ENCODE data around the gene FOXJ1. TPM values are rescaled to one million over a fixed set of nuclear protein-coding genes. Genes with fewer than 3 reads are reported as not detected.

The FOXJ1 gene
- total and polyA plus RNA-seq, 4 donors, result 32.5 to 95.0 (median 50.3) TPM

- peak overlapping the region in 1 of 2 donors; percentile 46 for H3K9ac ChIP-seq (ENCODE audit: insufficient read depth in 1 of 2, low read length in 2 of 2)
- H3K27me3 ChIP-seq (ENCODE audit: control insufficient read depth in 3 of 3, insufficient read depth in 3 of 3, low read length in 2 of 3), result peaks cover 0 to 62% (median 62%) of the 10 kb centered on the region in 3 donors
- H3K4me1 ChIP-seq (ENCODE audit: control insufficient read depth in 5 of 5, insufficient read depth in 5 of 5, low read length in 5 of 5), result peaks cover 0 to 56% (median 12%) of the 10 kb centered on the region in 5 donors
- WGBS, 2 donors, result 67 to 77% methylated on average over 51 to 54 of the region's 54 CpGs
- H3K9me3 ChIP-seq (ENCODE audit: control insufficient read depth in 4 of 4, insufficient read depth in 3 of 4, low read length in 3 of 4), result no peaks in the 10 kb centered on the region
- TF ChIP-seq CTCF (IDR thresholded peaks at IDR 0.05; ENCODE audit: control extremely low read depth, extremely low read depth), result no peak
- H3K27ac ChIP-seq (ENCODE audit: low read depth in 1 of 2, low read length in 1 of 2), result no peak overlapping the region
- DNase-seq (peak in 2 of 3 donors; percentile 22 to 26), ATAC-seq (ENCODE audit: insufficient read depth, low FRiP score) (no peak)
- H3K4me3 ChIP-seq, result no peak overlapping the region
- no peaks in the 10 kb centered on the region for H3K36me3 ChIP-seq (ENCODE audit: control insufficient read depth in 4 of 4, insufficient read depth in 4 of 4, low read length in 4 of 4)
These were observed 3.5 kb downstream of the FOXJ1 start for GRCh38 chr17:76137351-76138233.

GRCh38 chr17:76137001-76137350, 4.1 kb downstream of the FOXJ1 start:
- Histone ChIP-seq H3K4me1 (ENCODE audit: control insufficient read depth in 5 of 5, insufficient read depth in 5 of 5, low read length in 5 of 5) (peaks cover 0 to 53% (median 12%) of the 10 kb centered on the region in 5 donors), H3K9me3 (ENCODE audit: control insufficient read depth in 4 of 4, insufficient read depth in 3 of 4, low read length in 3 of 4) (no peaks in the 10 kb centered on the region), H3K27me3 (ENCODE audit: control insufficient read depth in 3 of 3, insufficient read depth in 3 of 3, low read length in 2 of 3) (peaks cover 0 to 66% (median 64%) of the 10 kb centered on the region in 3 donors), H3K9ac (ENCODE audit: insufficient read depth in 1 of 2, low read length in 2 of 2) (no peak overlapping the region), H3K4me3 (no peak overlapping the region), H3K27ac (ENCODE audit: low read depth in 1 of 2, low read length in 1 of 2) (no peak overlapping the region), H3K36me3 (ENCODE audit: control insufficient read depth in 4 of 4, insufficient read depth in 4 of 4, low read length in 4 of 4) (no peaks in the 10 kb centered on the region)
- no peak for DNase-seq
- no peak for TF ChIP-seq CTCF (IDR thresholded peaks at IDR 0.05; ENCODE audit: control extremely low read depth, extremely low read depth)
- no peak for ATAC-seq (ENCODE audit: insufficient read depth, low FRiP score)
- 82 to 90% methylated on average over 7 of the region's 7 CpGs for WGBS, 2 donors

- Histone ChIP-seq H3K36me3 (ENCODE audit: control insufficient read depth in 4 of 4, insufficient read depth in 4 of 4, low read length in 4 of 4) (no peaks in the 10 kb centered on the region), H3K9ac (ENCODE audit: insufficient read depth in 1 of 2, low read length in 2 of 2) (no peak overlapping the region), H3K9me3 (ENCODE audit: control insufficient read depth in 4 of 4, insufficient read depth in 3 of 4, low read length in 3 of 4) (no peaks in the 10 kb centered on the region), H3K4me1 (ENCODE audit: control insufficient read depth in 5 of 5, insufficient read depth in 5 of 5, low read length in 5 of 5) (peaks cover 0 to 49% (median 12%) of the 10 kb centered on the region in 5 donors), H3K4me3 (no peak overlapping the region), H3K27ac (ENCODE audit: low read depth in 1 of 2, low read length in 1 of 2) (no peak overlapping the region), H3K27me3 (ENCODE audit: control insufficient read depth in 3 of 3, insufficient read depth in 3 of 3, low read length in 2 of 3) (peaks cover 0 to 71% (median 69%) of the 10 kb centered on the region in 3 donors)
- TF ChIP-seq CTCF (IDR thresholded peaks at IDR 0.05; ENCODE audit: control extremely low read depth, extremely low read depth), result no peak
- ATAC-seq (ENCODE audit: insufficient read depth, low FRiP score) (no peak), DNase-seq (no peak)
- WGBS, 2 donors, result 86 to 91% methylated on average over 16 of the region's 16 CpGs
These were observed 4.6 kb downstream of the FOXJ1 start for GRCh38 chr17:76136276-76137000.

All from lung (tissue), 12 donors.